CD14-positive monocyte (primary cell): ENCODE data around the gene SECISBP2. TPM values are rescaled to one million over a fixed set of nuclear protein-coding genes. Genes with fewer than 3 reads are reported as not detected.

Experiments used
- DNase-seq, 3 donors: peaks; one replicate each; pipeline ENCODE4 v3.0.0-alpha.2; 2011 to 2022
- H2AFZ ChIP-seq: 2 replicates; pipeline ENCODE4 v1.6.0; 2012; ENCODE audit warnings: mild to moderate bottlenecking, low read depth, low read length, inconsistent platforms; ENCODE audit not compliant: insufficient read depth, poor library complexity, severe bottlenecking
- H3K27ac ChIP-seq, 2 donors: 1 replicate in 1 of 2; 2 replicates in 1 of 2; pipeline ENCODE4 v1.5.1; 2012 to 2013; ENCODE audit warnings: low read length in 2 of 2, control low read depth in 1 of 2, inconsistent platforms in 1 of 2, low read depth in 1 of 2, mild to moderate bottlenecking in 1 of 2
- H3K27me3 ChIP-seq, 2 donors: one replicate each; pipeline versions ENCODE4 v1.6.0 to v1.6.1; 2011 to 2013; ENCODE audit warnings: low read length in 2 of 2; ENCODE audit not compliant: control insufficient read depth in 2 of 2, insufficient read depth in 2 of 2
- H3K36me3 ChIP-seq, 2 donors: replicated peaks in 1 of 2; 1 replicate in 1 of 2; 2 replicates in 1 of 2; pipeline versions ENCODE4 v1.5.1 to v1.6.1; 2012 to 2013; ENCODE audit warnings: low read length in 2 of 2, control low read depth in 1 of 2, inconsistent platforms in 1 of 2, mild to moderate bottlenecking in 1 of 2; ENCODE audit not compliant: insufficient read depth in 2 of 2, control insufficient read depth in 1 of 2
- H3K4me1 ChIP-seq, 2 donors: 1 replicate in 1 of 2; 2 replicates in 1 of 2; pipeline versions ENCODE4 v1.5.1 to v1.6.1; 2012 to 2013; ENCODE audit warnings: low read length in 2 of 2, control low read depth in 1 of 2, inconsistent platforms in 1 of 2, mild to moderate bottlenecking in 1 of 2, moderate library complexity in 1 of 2; ENCODE audit not compliant: insufficient read depth in 2 of 2, control insufficient read depth in 1 of 2
- H3K4me2 ChIP-seq: replicated peaks from 2 replicates; pipeline ENCODE3; 2012; ENCODE audit warnings: low read length, moderate library complexity, mild to moderate bottlenecking; ENCODE audit not compliant: poor library complexity, severe bottlenecking; ENCODE audit errors: extremely low read depth
- H3K4me3 ChIP-seq, 3 experiments: fragments of 200-600 bp in 1 of 3; sonication (generic) in 1 of 3; replicated peaks in 1 of 3; 1 replicate in 2 of 3; 2 replicates in 1 of 3; pipeline ENCODE4 v1.5.1; 2011 to 2013; ENCODE audit warnings: low read length in 3 of 3, mild to moderate bottlenecking in 3 of 3, control low read depth in 2 of 3, low read depth in 2 of 3, inconsistent platforms in 1 of 3, moderate library complexity in 1 of 3
- H3K79me2 ChIP-seq: 2 replicates; pipeline ENCODE4 v1.6.0; 2012; ENCODE audit warnings: mild to moderate bottlenecking, control low read depth, inconsistent platforms, low read length, moderate library complexity; ENCODE audit not compliant: insufficient read depth
- H3K9ac ChIP-seq: 2 replicates; pipeline ENCODE4 v1.6.0; 2017; ENCODE audit warnings: low read length, mild to moderate bottlenecking; ENCODE audit not compliant: insufficient read depth, poor library complexity, severe bottlenecking
- H3K9me3 ChIP-seq, 2 donors: replicated peaks in 1 of 2; 1 replicate in 1 of 2; 2 replicates in 1 of 2; pipeline versions ENCODE4 v1.5.1 to v1.6.1; 2012 to 2013; ENCODE audit warnings: low read length in 2 of 2, control low read depth in 1 of 2; ENCODE audit not compliant: control insufficient read depth in 1 of 2, insufficient read depth in 1 of 2
- H4K20me1 ChIP-seq: 2 replicates; pipeline ENCODE4 v1.6.0; 2012; ENCODE audit warnings: mild to moderate bottlenecking, low read length, control low read depth, moderate library complexity; ENCODE audit not compliant: insufficient read depth
- H3K27ac Mint-ChIP-seq, 7 donors: one replicate each; pipeline ENCODE4 v1.8.0; 2020; ENCODE audit warnings: mild to moderate bottlenecking in 7 of 7, mixed read lengths in 7 of 7, moderate library complexity in 6 of 7, inconsistent platforms in 2 of 7
- H3K27me3 Mint-ChIP-seq, 3 donors: one replicate each; pipeline ENCODE4 v1.8.0; 2021 to 2022; ENCODE audit warnings: low read depth in 3 of 3, mild to moderate bottlenecking in 3 of 3, mixed read lengths in 3 of 3, moderate library complexity in 3 of 3, inconsistent platforms in 1 of 3
- H3K36me3 Mint-ChIP-seq, 2 donors: one replicate each; pipeline ENCODE4 v1.8.0; 2020; ENCODE audit warnings: mixed read lengths in 2 of 2, inconsistent platforms in 1 of 2, mild to moderate bottlenecking in 1 of 2
- H3K4me1 Mint-ChIP-seq: one replicate; pipeline ENCODE4 v1.8.0; 2020; ENCODE audit warnings: mild to moderate bottlenecking, mixed read lengths
- H3K4me3 Mint-ChIP-seq, 2 donors: one replicate each; pipeline ENCODE4 v1.8.0; 2020; ENCODE audit warnings: mild to moderate bottlenecking in 2 of 2, mixed read lengths in 2 of 2, moderate library complexity in 1 of 2
- H3K9me3 Mint-ChIP-seq, 7 donors: one replicate each; pipeline ENCODE4 v1.8.0; 2020 to 2022; ENCODE audit warnings: mixed read lengths in 7 of 7, mild to moderate bottlenecking in 6 of 7, moderate library complexity in 6 of 7, inconsistent platforms in 2 of 7
- WGBS: methylation state at CpG from one replicate; pipeline ENCODE4 v1.1.5; 2013; ENCODE audit warnings: missing lambda C conversion rate; ENCODE audit not compliant: insufficient coverage; 5-methylcytosine and 5-hydroxymethylcytosine counted together
- intact Hi-C, 2 donors: fragments of 100-400 bp; cut with micrococcal nuclease; formaldehyde crosslinking; loops; one replicate each; pipeline versions ENCODE4 v1.15.0 to v1.15.1; 2023
- polyA plus RNA-seq, 3 donors: library from polyadenylated mRNA; depleted of rRNA in 1 of 3; unstranded in 2 of 3; stranded (reverse) in 1 of 3; fragments of 300-500 nt in 2 of 3; fragments of >200 nt in 1 of 3; fragmentation: Illumina TruSeq in 2 of 3; gene quantifications; 1 replicate in 2 of 3; 2 replicates in 1 of 3; pipeline ENCODE4 v1.2.3, GENCODE V29; 2012 to 2021
- TF ChIP-seq, protein P1 (sequence below): fragments of 200-600 bp; IDR thresholded peaks from one replicate; pipeline ENCODE4 v1.8.0; 2022; ENCODE audit warnings: antibody characterized with exemption, mild to moderate bottlenecking

Gene SECISBP2
- polyA plus RNA-seq, 3 donors, result 8.6 to 51.4 (median 9.8) TPM

- intact Hi-C loops, result loop anchor here in 1 of 2 donors (5.0 kb wide), 1 partner anchor 178 kb away; no protein-coding TSS in a partner anchor
- H3K36me3 Mint-ChIP-seq, result peaks cover 68 to 78% of the 10 kb centered on the region in 2 donors
- H3K27ac Mint-ChIP-seq, result peak overlapping the region; percentile 68 to 91 (median 83)
- Histone ChIP-seq H3K4me1 (peaks cover 50 to 61% of the 10 kb centered on the region in 2 donors), H3K9me3 (no peaks in the 10 kb centered on the region), H3K27me3 (no peaks in the 10 kb centered on the region), H3K27ac (peak overlapping the region; percentile 75), H3K9ac (no peak overlapping the region), H3K79me2 (peaks cover 7% of the 10 kb centered on the region), H3K4me3 (peak overlapping the region in 1 of 3 experiments; percentile 4), H3K36me3 (peaks cover 69 to 79% of the 10 kb centered on the region in 2 donors), H2AFZ (no peak overlapping the region), H3K4me2 (no peak overlapping the region), H4K20me1 (peaks cover 8% of the 10 kb centered on the region)
- H3K27me3 Mint-ChIP-seq, result no peaks in the 10 kb centered on the region
- peaks cover 70% of the 10 kb centered on the region for H3K4me1 Mint-ChIP-seq
- peaks cover 0 to 4% (median 0%) of the 10 kb centered on the region in 7 donors for H3K9me3 Mint-ChIP-seq
- no peak for DNase-seq
- TF ChIP-seq, protein P1, sequence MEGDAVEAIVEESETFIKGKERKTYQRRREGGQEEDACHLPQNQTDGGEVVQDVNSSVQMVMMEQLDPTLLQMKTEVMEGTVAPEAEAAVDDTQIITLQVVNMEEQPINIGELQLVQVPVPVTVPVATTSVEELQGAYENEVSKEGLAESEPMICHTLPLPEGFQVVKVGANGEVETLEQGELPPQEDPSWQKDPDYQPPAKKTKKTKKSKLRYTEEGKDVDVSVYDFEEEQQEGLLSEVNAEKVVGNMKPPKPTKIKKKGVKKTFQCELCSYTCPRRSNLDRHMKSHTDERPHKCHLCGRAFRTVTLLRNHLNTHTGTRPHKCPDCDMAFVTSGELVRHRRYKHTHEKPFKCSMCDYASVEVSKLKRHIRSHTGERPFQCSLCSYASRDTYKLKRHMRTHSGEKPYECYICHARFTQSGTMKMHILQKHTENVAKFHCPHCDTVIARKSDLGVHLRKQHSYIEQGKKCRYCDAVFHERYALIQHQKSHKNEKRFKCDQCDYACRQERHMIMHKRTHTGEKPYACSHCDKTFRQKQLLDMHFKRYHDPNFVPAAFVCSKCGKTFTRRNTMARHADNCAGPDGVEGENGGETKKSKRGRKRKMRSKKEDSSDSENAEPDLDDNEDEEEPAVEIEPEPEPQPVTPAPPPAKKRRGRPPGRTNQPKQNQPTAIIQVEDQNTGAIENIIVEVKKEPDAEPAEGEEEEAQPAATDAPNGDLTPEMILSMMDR, result no peak
- H3K4me3 Mint-ChIP-seq, result no peak overlapping the region
- 89% methylated on average over 7 of the region's 14 CpGs for WGBS
These were observed 60.7 kb downstream of the SECISBP2 start for GRCh38 chr9:89379031-89379430.

DNA sequence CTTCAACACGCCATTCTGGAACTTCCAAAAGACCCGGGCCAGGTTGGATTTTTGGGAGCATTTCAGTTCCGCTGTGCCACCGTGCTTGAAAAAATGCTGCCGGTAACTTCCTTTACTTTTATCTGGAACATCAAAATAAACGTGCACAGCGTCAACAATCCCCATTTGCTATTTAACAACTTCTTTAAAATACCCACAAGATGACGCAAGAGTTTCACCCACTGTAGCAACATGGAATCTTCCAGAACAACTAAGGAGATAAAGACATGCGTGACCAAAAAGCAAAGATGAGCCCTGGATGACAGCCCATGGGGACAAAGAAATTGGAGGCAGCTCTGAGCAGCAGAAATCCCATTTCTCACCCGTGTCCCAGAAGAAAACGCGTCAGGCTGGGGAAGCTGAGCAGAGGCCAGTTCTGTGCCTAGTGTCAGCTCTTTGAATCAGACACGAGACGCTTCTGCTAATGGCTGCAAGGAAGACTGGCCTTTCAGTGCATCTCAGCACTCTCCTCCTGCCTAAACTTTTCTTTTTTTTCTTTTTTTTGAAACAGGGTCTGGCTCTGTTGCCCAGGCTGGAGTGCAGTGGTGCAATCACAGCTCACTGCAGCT lies 61.3 kb downstream of the SECISBP2 start:
- Histone ChIP-seq H3K27ac (peak overlapping the region; percentile 75), H3K79me2 (peaks cover 7% of the 10 kb centered on the region), H3K9ac (no peak overlapping the region), H3K4me2 (no peak overlapping the region), H3K36me3 (peaks cover 75 to 79% of the 10 kb centered on the region in 2 donors), H3K4me3 (peak overlapping the region in 1 of 3 experiments; percentile 4), H3K27me3 (no peaks in the 10 kb centered on the region), H2AFZ (no peak overlapping the region), H3K9me3 (no peaks in the 10 kb centered on the region), H3K4me1 (peaks cover 50 to 61% of the 10 kb centered on the region in 2 donors), H4K20me1 (peaks cover 8% of the 10 kb centered on the region)
- Mint-ChIP-seq H3K27ac (peak overlapping the region; percentile 77 to 91 (median 87)), H3K9me3 (peaks cover 0 to 3% (median 0%) of the 10 kb centered on the region in 7 donors), H3K27me3 (peaks cover 0 to 1% (median 0%) of the 10 kb centered on the region in 3 donors), H3K36me3 (peaks cover 73 to 79% of the 10 kb centered on the region in 2 donors), H3K4me3 (peak overlapping the region in 1 of 2 donors; percentile 37), H3K4me1 (peaks cover 70% of the 10 kb centered on the region)
- intact Hi-C loops, result loop anchor here (5.0 to 10.0 kb wide), 5 partner anchors 62 to 178 kb away; partner anchors contain the start of genes SECISBP2 (in 2 of the 2) and CKS2 (in 1 of the 2)
- WGBS, result 33% methylated on average over 14 of the region's 14 CpGs
- TF ChIP-seq, protein P1, result peak; percentile 18
- peak; percentile 70 to 89 (median 78) for DNase-seq
